Ovary (tissue), 9 donors: ENCODE measurements around the gene AFF3. TPM values are rescaled to one million over a fixed set of nuclear protein-coding genes. Genes with fewer than 3 reads are reported as not detected.
"Not testable (repeated sequence)": the region's sequence is repeated elsewhere in the genome, so short reads cannot be mapped to it uniquely, and the experiment has no call there.

Experiments
- DNase-seq, 5 donors: peaks; one replicate each; pipeline ENCODE4 v3.0.0-alpha.2; 2019 to 2020
- H3K27ac ChIP-seq, 2 donors: fragments of 200-600 bp; one replicate each; pipeline versions ENCODE4 v1.5.1 to v1.8.0; 2019 to 2022
- H3K27me3 ChIP-seq: fragments of 200-600 bp; one replicate; pipeline ENCODE4 v1.8.0; 2022
- H3K36me3 ChIP-seq: fragments of 200-600 bp; sonication (generic); one replicate; pipeline ENCODE4 v1.5.1; 2019
- H3K4me1 ChIP-seq: one replicate; pipeline ENCODE4 v1.8.1; 2013; ENCODE audit warnings: mild to moderate bottlenecking, moderate library complexity; ENCODE audit not compliant: insufficient read depth
- H3K4me3 ChIP-seq: fragments of 200-600 bp; sonication (generic); one replicate; pipeline ENCODE4 v1.5.1; 2017
- H3K9me3 ChIP-seq, 2 donors: fragments of 200-600 bp in 1 of 2; sonication (generic) in 1 of 2; one replicate each; pipeline versions ENCODE4 v1.5.1 to v1.8.1; 2013 to 2019; ENCODE audit warnings: mild to moderate bottlenecking in 1 of 2, moderate library complexity in 1 of 2
- EP300 ChIP-seq: sonication (generic); formaldehyde crosslinking; IDR thresholded peaks from one replicate; pipeline ENCODE4 v1.6.1; 2017; ENCODE audit warnings: antibody characterized with exemption
- POLR2A ChIP-seq: fragments of 450-650 bp; IDR thresholded peaks from one replicate; pipeline ENCODE4 v1.6.1; 2017; ENCODE audit warnings: antibody characterized with exemption, mild to moderate bottlenecking, moderate library complexity
- WGBS, 3 donors: extraction: QIAGEN DNeasy Blood & Tissue Kit in 1 of 3; methylation state at CpG; one replicate each; pipeline versions ENCODE4 v1.1.5 to v1.1.7; 2013 to 2017; 5-methylcytosine and 5-hydroxymethylcytosine counted together
- intact Hi-C, 4 donors: fragments of 100-400 bp; cut with DNase I; formaldehyde crosslinking; loops; one replicate each; pipeline versions ENCODE4 v1.11.0 to v1.15.1; 2022 to 2023
- polyA plus RNA-seq, 2 donors: library from polyadenylated mRNA; stranded (reverse); fragments of 200-250 nt in 1 of 2; fragments of 350-450 nt in 1 of 2; fragmentation: Illumina TruSeq in 1 of 2; extraction: RNeasy Lipid Tissue Mini Kit (QIAGEN cat#74804) in 1 of 2; gene quantifications; one replicate each; pipeline ENCODE4 v1.2.3, GENCODE V29; 2013 to 2014
- total RNA-seq, 7 donors: library from RNA; depleted of rRNA in 2 of 7; stranded (reverse); fragments of >200 nt in 2 of 7; fragmentation: NEBNext Ultra II Directional in 3 of 7; extraction: Animal tissue kit (Norgen Biotek cat#: 25700) in 3 of 7; gene quantifications; one replicate each; pipeline versions ENCODE4 v1.1.0 to v1.2.4, GENCODE V29; 2016 to 2023
- TF ChIP-seq, protein P1 (sequence below), 3 donors: fragments of 450-650 bp in 2 of 3; fragments of 200-600 bp in 1 of 3; IDR thresholded peaks; one replicate each; pipeline versions ENCODE4 v1.5.1 to v1.8.0; 2016 to 2022; ENCODE audit warnings: antibody characterized with exemption in 3 of 3, mild to moderate bottlenecking in 1 of 3
- donor health status: DM: no; HTN: no; CAD: no; lungs with moderate emphysema.
- donor health status: DM: no; HTN: no; CAD: no.
- donor health status: Bipolar disorder and iron deficiency.
- donor health status: DM: yes; HTN: yes; CAD: no.
- donor health status: DM: no; HTN: no; CAD: no.
- donor health status: DM: yes; HTN: yes; CAD: no.

Gene AFF3
- total and polyA plus RNA-seq, 9 donors, result 5.9 to 40.8 (median 25.7) TPM

DNA sequence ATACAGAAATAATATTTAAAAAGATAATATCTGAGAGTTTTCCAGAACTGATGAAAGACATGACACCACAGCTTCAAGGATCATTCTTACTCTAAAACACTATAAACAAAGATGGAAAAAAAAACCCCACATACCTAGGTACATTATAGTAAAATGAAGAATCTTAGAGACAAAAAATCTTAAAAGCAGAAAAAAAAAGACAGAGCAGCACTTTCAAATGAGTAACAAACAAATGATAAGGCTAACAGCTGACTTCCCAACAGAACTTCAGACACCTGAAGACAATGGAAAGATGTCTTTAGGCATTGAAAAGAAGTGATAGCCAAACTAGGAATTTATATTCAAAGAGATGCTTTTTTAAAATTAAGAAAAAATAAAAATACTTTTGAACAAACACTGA, 21.2 kb upstream of the AFF3 start:
- Histone ChIP-seq H3K9me3 (no peaks in the 10 kb centered on the region), H3K27me3 (no peaks in the 10 kb centered on the region), H3K4me3 (no peak overlapping the region), H3K4me1 (no peaks in the 10 kb centered on the region), H3K27ac (no peak overlapping the region), H3K36me3 (no peaks in the 10 kb centered on the region)
- DNase-seq, result no peak
- TF ChIP-seq POLR2A (no peak), EP300 (no peak)
- TF ChIP-seq, protein P1, sequence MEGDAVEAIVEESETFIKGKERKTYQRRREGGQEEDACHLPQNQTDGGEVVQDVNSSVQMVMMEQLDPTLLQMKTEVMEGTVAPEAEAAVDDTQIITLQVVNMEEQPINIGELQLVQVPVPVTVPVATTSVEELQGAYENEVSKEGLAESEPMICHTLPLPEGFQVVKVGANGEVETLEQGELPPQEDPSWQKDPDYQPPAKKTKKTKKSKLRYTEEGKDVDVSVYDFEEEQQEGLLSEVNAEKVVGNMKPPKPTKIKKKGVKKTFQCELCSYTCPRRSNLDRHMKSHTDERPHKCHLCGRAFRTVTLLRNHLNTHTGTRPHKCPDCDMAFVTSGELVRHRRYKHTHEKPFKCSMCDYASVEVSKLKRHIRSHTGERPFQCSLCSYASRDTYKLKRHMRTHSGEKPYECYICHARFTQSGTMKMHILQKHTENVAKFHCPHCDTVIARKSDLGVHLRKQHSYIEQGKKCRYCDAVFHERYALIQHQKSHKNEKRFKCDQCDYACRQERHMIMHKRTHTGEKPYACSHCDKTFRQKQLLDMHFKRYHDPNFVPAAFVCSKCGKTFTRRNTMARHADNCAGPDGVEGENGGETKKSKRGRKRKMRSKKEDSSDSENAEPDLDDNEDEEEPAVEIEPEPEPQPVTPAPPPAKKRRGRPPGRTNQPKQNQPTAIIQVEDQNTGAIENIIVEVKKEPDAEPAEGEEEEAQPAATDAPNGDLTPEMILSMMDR (IDR thresholded peaks at IDR 0.05), result no peak
- intact Hi-C loops, result no loop called here

DNA sequence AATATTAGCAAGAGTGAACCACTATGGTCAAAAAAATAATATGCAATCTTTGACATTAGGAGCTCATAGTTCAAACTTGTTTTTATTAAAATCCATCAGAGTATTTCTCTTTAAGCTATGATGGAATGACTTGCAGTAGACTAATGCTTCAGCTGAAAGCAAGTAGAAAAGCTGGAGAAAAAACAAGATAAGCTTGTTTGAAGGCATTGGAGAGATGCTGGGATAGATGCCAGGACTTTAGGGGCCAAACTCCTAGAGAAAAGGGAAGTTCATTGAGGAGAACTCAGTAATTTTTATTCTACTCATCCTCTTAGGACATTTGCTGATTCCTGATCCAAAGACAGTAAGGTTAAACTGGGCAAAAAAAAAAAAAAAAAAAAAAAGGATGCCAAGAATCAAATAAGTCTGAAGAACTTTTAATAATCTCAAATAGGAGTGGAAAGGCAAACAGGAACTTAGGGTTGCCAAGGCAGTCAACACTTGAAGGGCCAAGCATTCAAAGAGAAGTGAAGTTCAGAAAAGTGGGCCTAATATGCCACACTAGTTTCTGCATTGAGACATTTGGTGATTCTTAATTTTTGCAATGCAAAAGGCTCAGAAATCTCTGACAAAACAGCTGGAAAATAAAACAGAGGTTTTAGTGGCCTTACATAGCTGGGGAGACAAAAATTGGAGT, 19.7 kb upstream of the AFF3 start:
- no peak overlapping the region for H3K27ac ChIP-seq
- TF ChIP-seq, protein P1 (IDR thresholded peaks at IDR 0.05), result no peak
- intact Hi-C loops, result no loop called here

DNA sequence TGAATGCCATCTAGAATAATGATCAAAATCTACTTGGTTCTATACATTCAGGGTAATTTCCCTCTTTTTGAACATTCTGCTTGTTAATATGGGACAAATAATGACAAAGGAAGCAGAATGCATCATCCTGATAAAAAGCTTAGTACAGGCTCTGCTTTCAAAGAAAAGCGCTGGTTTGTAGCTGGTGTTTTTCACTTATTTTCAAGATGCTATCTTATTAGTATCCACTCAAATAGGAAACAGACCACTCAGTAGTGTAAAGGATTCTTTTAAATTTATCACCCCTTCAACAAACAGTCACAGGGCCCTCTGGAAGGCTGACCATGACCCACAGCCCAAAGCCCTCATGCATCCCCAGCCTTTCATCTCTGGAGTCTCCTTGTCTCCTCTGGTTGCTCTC, 18.0 kb upstream of the AFF3 start:
- H3K36me3 ChIP-seq, result no peaks in the 10 kb centered on the region
- no peak overlapping the region for H3K27ac ChIP-seq
- no peak overlapping the region for H3K4me3 ChIP-seq
- intact Hi-C loops, result no loop called here
- H3K27me3 ChIP-seq, result no peaks in the 10 kb centered on the region
- H3K9me3 ChIP-seq, result no peaks in the 10 kb centered on the region
- 85 to 94% (median 87%) methylated on average over 1 of the region's 1 CpG for WGBS, 3 donors
- TF ChIP-seq EP300 (no peak), POLR2A (no peak)
- TF ChIP-seq, protein P1 (IDR thresholded peaks at IDR 0.05), result no peak
- no peaks in the 10 kb centered on the region for H3K4me1 ChIP-seq
- no peak for DNase-seq

More for the DNA sequence above, 19.7 kb upstream of the AFF3 start:
- Histone ChIP-seq H3K36me3 (no peaks in the 10 kb centered on the region), H3K27me3 (no peaks in the 10 kb centered on the region), H3K4me1 (no peaks in the 10 kb centered on the region), H3K9me3 (no peaks in the 10 kb centered on the region), H3K4me3 (no peak overlapping the region)
- DNase-seq, result no peak

DNA sequence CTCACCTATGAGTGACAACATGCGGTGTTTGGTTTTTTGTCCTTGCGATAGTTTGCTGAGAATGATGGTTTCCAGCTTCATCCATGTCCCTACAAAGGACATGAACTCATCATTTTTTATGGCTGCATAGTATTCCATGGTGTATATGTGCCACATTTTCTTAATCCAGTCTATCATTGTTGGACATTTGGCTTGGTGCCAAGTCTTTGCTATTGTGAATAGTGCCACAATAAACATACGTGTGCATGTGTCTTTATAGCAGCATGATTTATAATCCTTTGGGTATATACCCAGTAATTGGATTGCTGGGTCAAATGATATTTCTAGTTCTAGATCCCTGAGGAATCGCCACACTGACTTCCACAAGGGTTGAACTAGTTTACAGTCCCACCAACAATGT, 9.4 kb upstream of the AFF3 start:
- H3K27me3 ChIP-seq, H3K36me3 ChIP-seq, DNase-seq, H3K27ac ChIP-seq, H3K4me3 ChIP-seq, H3K9me3 ChIP-seq, H3K4me1 ChIP-seq, intact Hi-C loops: not testable (repeated sequence)
- 91 to 96% (median 93%) methylated on average over 4 of the region's 4 CpGs for WGBS, 3 donors

DNA sequence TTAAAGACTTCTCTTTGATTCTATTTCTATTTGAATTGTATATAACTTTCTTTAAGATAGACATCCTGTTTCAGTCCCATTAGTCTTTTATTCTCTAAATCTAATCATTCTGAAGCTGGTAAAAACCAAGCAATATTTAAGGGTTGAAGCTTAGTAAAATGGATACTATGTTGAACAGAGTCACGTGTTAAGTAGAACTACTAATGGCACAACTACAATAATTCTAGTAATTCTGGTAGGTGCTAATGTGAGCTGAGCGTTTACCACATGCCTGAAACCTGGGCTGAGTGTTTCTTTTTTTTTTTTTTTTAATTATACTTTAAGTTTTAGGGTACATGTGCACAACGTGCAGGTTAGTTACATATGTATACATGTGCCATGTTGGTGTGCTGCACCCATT, 8.9 kb upstream of the AFF3 start:
- Histone ChIP-seq H3K4me3 (no peak overlapping the region), H3K27ac (no peak overlapping the region), H3K4me1 (no peaks in the 10 kb centered on the region), H3K27me3 (no peaks in the 10 kb centered on the region), H3K36me3 (no peaks in the 10 kb centered on the region), H3K9me3 (no peaks in the 10 kb centered on the region)
- 87 to 94% (median 90%) methylated on average over 3 of the region's 3 CpGs for WGBS, 3 donors
- DNase-seq, result no peak
- intact Hi-C loops, result no loop called here
- no peak for TF ChIP-seq EP300
- no peak for TF ChIP-seq POLR2A
- TF ChIP-seq, protein P1 (IDR thresholded peaks at IDR 0.05), result no peak
